Measurements from ENCODE around the gene SMAGP.

GRCh38 chr12:51234530-51234929, 35.7 kb downstream of the SMAGP start:
- TF ChIP-seq EP300 (IDR thresholded peaks at IDR 0.05) (no peak), POLR2AphosphoS5 (IDR thresholded peaks at IDR 0.05) (no peak)

Data from suprapubic skin (tissue), 4 donors.